OCI-LY3 (cell line): Measurements from ENCODE around the gene TRIM41.
A peak's percentile ranks its signal among the peaks of the same experiment; 100 is the strongest.

Experiments used
- H2AFZ ChIP-seq: fragments of 200-600, 300-600 bp; shearing (Covaris generic); 2 replicates; pipeline ENCODE4 v1.6.0; 2014; ENCODE audit warnings: antibody characterized with exemption, low read depth, low read length
- H3K27ac ChIP-seq: fragments of 200-600, 300-600 bp; sonication (generic); 2 replicates; pipeline ENCODE4 v1.5.1; 2014; ENCODE audit warnings: mild to moderate bottlenecking, low read length, moderate library complexity, mixed read lengths
- H3K27me3 ChIP-seq: fragments of 200-600, 300-600 bp; sonication (generic); 2 replicates; pipeline ENCODE4 v1.6.1; 2014; ENCODE audit warnings: low read depth, low read length, mixed read lengths
- H3K36me3 ChIP-seq: fragments of 200-600, 300-600 bp; sonication (generic); replicated peaks from 2 replicates; pipeline ENCODE3; 2014; ENCODE audit warnings: low read depth, low read length, mixed read lengths
- H3K4me1 ChIP-seq: fragments of 300-600, 200-600 bp; sonication (generic); 2 replicates; pipeline ENCODE4 v1.6.1; 2014; ENCODE audit warnings: low read length, mixed read lengths
- H3K4me2 ChIP-seq: fragments of 200-600, 300-600 bp; sonication (generic); 2 replicates; pipeline ENCODE4 v1.6.1; 2014; ENCODE audit warnings: low read length, mixed read lengths
- H3K4me3 ChIP-seq: fragments of 300-600, 200-600 bp; sonication (generic); 2 replicates; pipeline ENCODE4 v1.5.1; 2014; ENCODE audit warnings: antibody characterized with exemption, mild to moderate bottlenecking, low read length, moderate library complexity
- H3K79me2 ChIP-seq: fragments of 300-600, 200-600 bp; shearing (Covaris generic); 2 replicates; pipeline ENCODE4 v1.6.1; 2014; ENCODE audit warnings: mild to moderate bottlenecking, low read length, mixed read lengths
- H3K9ac ChIP-seq: fragments of 300-600, 200-600 bp; shearing (Covaris generic); 2 replicates; pipeline ENCODE4 v1.6.0; 2014; ENCODE audit warnings: mild to moderate bottlenecking, low read length, moderate library complexity
- H3K9me3 ChIP-seq: fragments of 200-600, 300-600 bp; shearing (Covaris generic); 2 replicates; pipeline ENCODE4 v1.6.1; 2014; ENCODE audit warnings: low read length, mixed read lengths; ENCODE audit not compliant: insufficient read depth
- H4K20me1 ChIP-seq: fragments of 200-600, 300-600 bp; sonication (generic); 2 replicates; pipeline ENCODE4 v1.6.1; 2016; ENCODE audit warnings: low read length, mixed read lengths; ENCODE audit not compliant: insufficient read depth
- EZH2phosphoT487 ChIP-seq: fragments of 200-600 bp; shearing (Covaris generic); IDR thresholded peaks from 2 replicates; pipeline ENCODE4 v1.6.1; 2018; ENCODE audit warnings: antibody characterized with exemption, mixed run types, low read depth
- TF ChIP-seq, protein P1 (sequence below): fragments of 200-600, 300-600 bp; sonication (generic); IDR thresholded peaks from 2 replicates; pipeline ENCODE4 v1.5.1; 2014; ENCODE audit warnings: antibody characterized with exemption, low read length, low read depth

Gene TRIM41

DNA sequence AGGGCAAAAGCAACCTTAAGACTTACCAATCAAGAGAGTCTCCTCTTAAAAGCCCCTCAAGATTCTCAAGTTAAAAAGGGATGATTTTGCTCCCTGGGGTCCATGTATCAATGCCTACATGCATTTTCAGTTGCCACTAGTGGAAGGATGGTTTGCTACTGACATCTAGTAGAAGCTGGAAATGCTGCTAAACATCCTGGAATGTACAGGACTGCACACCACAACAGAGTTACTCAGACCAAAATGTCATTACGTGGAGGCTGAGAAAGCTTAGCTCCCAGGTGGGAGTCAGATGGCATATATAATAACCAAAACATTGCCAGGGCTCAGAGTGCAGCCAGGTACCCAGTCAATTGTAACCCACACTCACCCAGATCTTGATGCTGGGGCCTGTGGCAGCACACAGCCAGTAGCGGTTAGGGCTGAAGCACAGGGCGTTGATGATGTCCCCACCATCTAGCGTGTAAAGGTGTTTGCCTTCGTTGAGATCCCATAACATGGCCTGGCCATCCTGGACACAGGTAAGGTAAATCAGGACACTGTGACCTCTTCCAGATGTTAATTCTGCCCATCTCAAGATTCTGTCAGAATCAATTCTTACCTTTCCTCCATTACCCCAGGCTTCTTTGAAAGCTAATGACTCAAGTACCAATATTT is 14.8 kb downstream of the TRIM41 start:
- Histone ChIP-seq H3K36me3 (peaks cover 69% of the 10 kb centered on the region), H3K27me3 (no peaks in the 10 kb centered on the region), H3K9ac (no peak overlapping the region), H3K4me1 (peaks cover 11% of the 10 kb centered on the region), H3K79me2 (peaks cover 34% of the 10 kb centered on the region), H2AFZ (no peak overlapping the region), H3K27ac (no peak overlapping the region), H3K9me3 (no peaks in the 10 kb centered on the region), H3K4me2 (no peak overlapping the region), H3K4me3 (no peak overlapping the region), H4K20me1 (peaks cover 57% of the 10 kb centered on the region)
- TF ChIP-seq, protein P1, sequence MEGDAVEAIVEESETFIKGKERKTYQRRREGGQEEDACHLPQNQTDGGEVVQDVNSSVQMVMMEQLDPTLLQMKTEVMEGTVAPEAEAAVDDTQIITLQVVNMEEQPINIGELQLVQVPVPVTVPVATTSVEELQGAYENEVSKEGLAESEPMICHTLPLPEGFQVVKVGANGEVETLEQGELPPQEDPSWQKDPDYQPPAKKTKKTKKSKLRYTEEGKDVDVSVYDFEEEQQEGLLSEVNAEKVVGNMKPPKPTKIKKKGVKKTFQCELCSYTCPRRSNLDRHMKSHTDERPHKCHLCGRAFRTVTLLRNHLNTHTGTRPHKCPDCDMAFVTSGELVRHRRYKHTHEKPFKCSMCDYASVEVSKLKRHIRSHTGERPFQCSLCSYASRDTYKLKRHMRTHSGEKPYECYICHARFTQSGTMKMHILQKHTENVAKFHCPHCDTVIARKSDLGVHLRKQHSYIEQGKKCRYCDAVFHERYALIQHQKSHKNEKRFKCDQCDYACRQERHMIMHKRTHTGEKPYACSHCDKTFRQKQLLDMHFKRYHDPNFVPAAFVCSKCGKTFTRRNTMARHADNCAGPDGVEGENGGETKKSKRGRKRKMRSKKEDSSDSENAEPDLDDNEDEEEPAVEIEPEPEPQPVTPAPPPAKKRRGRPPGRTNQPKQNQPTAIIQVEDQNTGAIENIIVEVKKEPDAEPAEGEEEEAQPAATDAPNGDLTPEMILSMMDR, result no peak
- TF ChIP-seq EZH2phosphoT487, result no peak

DNA sequence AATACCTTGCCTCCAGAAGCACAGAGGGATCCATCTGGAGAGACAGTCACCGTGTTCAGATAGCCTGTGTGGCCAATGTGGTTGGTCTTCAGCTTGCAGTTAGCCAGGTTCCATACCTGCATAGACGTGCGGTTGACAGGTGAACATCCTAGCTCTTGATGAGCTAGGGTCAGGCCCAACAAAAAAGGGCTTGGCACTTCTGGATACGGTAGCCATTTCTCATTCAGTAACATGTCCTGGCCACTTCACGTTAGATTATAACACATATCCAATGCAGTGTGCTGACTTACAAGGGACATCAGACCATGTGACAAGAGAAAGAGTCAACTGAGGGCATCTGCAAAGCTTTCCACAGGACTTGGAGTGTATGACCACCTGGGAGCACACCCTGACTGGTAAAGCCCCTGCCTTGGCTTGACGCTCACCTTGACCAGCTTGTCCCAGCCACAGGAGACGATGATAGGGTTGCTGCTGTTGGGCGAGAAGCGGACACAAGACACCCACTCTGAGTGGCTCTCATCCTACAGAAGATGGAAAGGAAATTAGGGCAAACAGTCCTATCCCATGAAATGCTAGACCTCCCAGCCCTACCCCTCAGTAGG is 16.1 kb downstream of the TRIM41 start:
- Histone ChIP-seq H3K27ac (no peak overlapping the region), H4K20me1 (peaks cover 59% of the 10 kb centered on the region), H3K36me3 (peaks cover 68% of the 10 kb centered on the region), H3K9ac (no peak overlapping the region), H3K9me3 (no peaks in the 10 kb centered on the region), H2AFZ (no peak overlapping the region), H3K4me2 (no peak overlapping the region), H3K4me3 (no peak overlapping the region), H3K27me3 (no peaks in the 10 kb centered on the region), H3K79me2 (peaks cover 44% of the 10 kb centered on the region), H3K4me1 (peaks cover 11% of the 10 kb centered on the region)
- TF ChIP-seq, protein P1, result no peak
- TF ChIP-seq EZH2phosphoT487, result no peak

- H3K4me2 ChIP-seq, result peak overlapping the region; percentile 89
- peaks cover 56% of the 10 kb centered on the region for H3K36me3 ChIP-seq
- H3K4me3 ChIP-seq, result peak overlapping the region; percentile 95
- H3K4me1 ChIP-seq, result peaks cover 19% of the 10 kb centered on the region
- H3K27me3 ChIP-seq, result no peaks in the 10 kb centered on the region
- H2AFZ ChIP-seq, result no peak overlapping the region
- no peaks in the 10 kb centered on the region for H3K9me3 ChIP-seq
- TF ChIP-seq, protein P1, result no peak
- TF ChIP-seq EZH2phosphoT487, result no peak
- H4K20me1 ChIP-seq, result peaks cover 51% of the 10 kb centered on the region
- peak overlapping the region; percentile 93; the same call in 1 of the 2 replicates for H3K27ac ChIP-seq
- H3K9ac ChIP-seq, result peak overlapping the region; percentile 95; the same call in 1 of the 2 replicates
- H3K79me2 ChIP-seq, result peaks cover 59% of the 10 kb centered on the region
These were observed 18.4 kb downstream of the TRIM41 start for GRCh38 chr5:181241393-181241975.

GRCh38 chr5:181242031-181242451 is 19.0 kb downstream of the TRIM41 start:
- Histone ChIP-seq H3K79me2 (peaks cover 65% of the 10 kb centered on the region), H3K4me1 (peaks cover 20% of the 10 kb centered on the region), H4K20me1 (peaks cover 46% of the 10 kb centered on the region), H2AFZ (no peak overlapping the region), H3K36me3 (peaks cover 51% of the 10 kb centered on the region), H3K9ac (peak overlapping the region; percentile 95), H3K9me3 (no peaks in the 10 kb centered on the region), H3K27ac (peak overlapping the region; percentile 93), H3K27me3 (no peaks in the 10 kb centered on the region), H3K4me2 (peak overlapping the region; percentile 89), H3K4me3 (peak overlapping the region; percentile 95)
- TF ChIP-seq, protein P1, result no peak
- no peak for TF ChIP-seq EZH2phosphoT487
